IPS-20b (cell line): ENCODE results near the gene RAB17.
"Not testable (repeated sequence)": the region's sequence is repeated elsewhere in the genome, so short reads cannot be mapped to it uniquely, and the experiment has no call there.

Experiments used
- H3K27ac ChIP-seq: one replicate; pipeline ENCODE4 v1.5.1; 2013; ENCODE audit warnings: low read length
- H3K27me3 ChIP-seq: 2 replicates; pipeline ENCODE4 v1.6.1; 2013; ENCODE audit warnings: mild to moderate bottlenecking, low read length, inconsistent platforms; ENCODE audit not compliant: insufficient read depth
- H3K36me3 ChIP-seq: 2 replicates; pipeline ENCODE4 v1.6.1; 2013; ENCODE audit warnings: low read depth, mild to moderate bottlenecking, inconsistent platforms, low read length, moderate library complexity; ENCODE audit not compliant: insufficient read depth
- H3K4me1 ChIP-seq: 2 replicates; pipeline ENCODE4 v1.6.1; 2013; ENCODE audit warnings: mild to moderate bottlenecking, control low read depth, inconsistent platforms, low read length, moderate library complexity; ENCODE audit not compliant: insufficient read depth
- H3K4me3 ChIP-seq: 2 replicates; pipeline ENCODE4 v1.5.1; 2013; ENCODE audit warnings: mild to moderate bottlenecking, low read length, inconsistent platforms
- H3K9ac ChIP-seq: 2 replicates; pipeline ENCODE4 v1.6.1; 2013; ENCODE audit warnings: low read depth, mild to moderate bottlenecking, inconsistent platforms, low read length, moderate library complexity
- H3K9me3 ChIP-seq: 2 replicates; pipeline ENCODE4 v1.6.1; 2013; ENCODE audit warnings: mild to moderate bottlenecking, low read depth, low read length, inconsistent platforms; ENCODE audit not compliant: insufficient read depth

Gene RAB17

DNA sequence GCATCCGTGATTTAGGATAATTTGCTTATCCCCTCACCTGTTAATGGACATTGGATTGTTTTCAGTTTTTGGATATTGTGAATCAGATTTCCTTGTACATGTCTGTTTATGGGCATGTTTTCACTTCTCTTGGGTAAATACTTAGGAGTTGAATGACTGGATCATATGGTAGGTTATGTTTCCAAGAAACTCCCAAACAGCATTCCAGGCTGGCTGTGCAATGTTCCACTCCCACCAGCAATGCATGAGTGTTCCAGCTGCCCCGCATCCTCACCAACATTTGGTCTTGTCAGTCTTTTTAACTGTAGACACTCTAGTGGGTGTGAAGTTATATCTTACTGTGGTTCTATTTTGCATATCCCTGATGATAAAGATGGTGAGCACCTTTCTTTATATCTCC is 27.9 kb upstream of the RAB17 start:
- H3K9ac ChIP-seq = no peak overlapping the region
- peaks cover 21% of the 10 kb centered on the region for H3K4me1 ChIP-seq
- H3K9me3 ChIP-seq = no peaks in the 10 kb centered on the region
- no peak overlapping the region for H3K27ac ChIP-seq
- H3K36me3 ChIP-seq = no peaks in the 10 kb centered on the region
- no peak overlapping the region for H3K4me3 ChIP-seq
- no peaks in the 10 kb centered on the region for H3K27me3 ChIP-seq

DNA sequence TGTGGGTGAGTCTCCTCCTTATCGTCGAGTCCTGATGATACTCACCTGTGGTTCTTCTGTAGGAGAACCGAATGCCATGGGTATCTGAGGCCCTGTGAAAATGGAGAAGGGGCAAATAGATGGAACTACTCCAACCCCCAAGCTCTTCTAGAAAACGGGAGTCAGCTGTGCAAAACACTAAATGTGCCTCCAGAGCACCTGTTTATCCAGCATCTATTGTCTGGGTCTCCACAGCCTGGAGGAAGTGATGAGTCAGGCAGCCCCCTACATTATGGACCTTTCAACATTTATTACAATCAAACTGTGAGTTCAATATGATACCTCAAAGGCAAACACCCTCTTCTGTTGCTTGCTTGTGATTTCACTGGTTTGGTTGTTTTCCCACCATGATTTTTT is 27.1 kb upstream of the RAB17 start:
- no peaks in the 10 kb centered on the region for H3K9me3 ChIP-seq
- H3K4me1 ChIP-seq = peaks cover 24% of the 10 kb centered on the region
- H3K36me3 ChIP-seq = no peaks in the 10 kb centered on the region
- H3K9ac ChIP-seq = no peak overlapping the region
- H3K27ac ChIP-seq = no peak overlapping the region
- H3K27me3 ChIP-seq = no peaks in the 10 kb centered on the region
- no peak overlapping the region for H3K4me3 ChIP-seq

DNA sequence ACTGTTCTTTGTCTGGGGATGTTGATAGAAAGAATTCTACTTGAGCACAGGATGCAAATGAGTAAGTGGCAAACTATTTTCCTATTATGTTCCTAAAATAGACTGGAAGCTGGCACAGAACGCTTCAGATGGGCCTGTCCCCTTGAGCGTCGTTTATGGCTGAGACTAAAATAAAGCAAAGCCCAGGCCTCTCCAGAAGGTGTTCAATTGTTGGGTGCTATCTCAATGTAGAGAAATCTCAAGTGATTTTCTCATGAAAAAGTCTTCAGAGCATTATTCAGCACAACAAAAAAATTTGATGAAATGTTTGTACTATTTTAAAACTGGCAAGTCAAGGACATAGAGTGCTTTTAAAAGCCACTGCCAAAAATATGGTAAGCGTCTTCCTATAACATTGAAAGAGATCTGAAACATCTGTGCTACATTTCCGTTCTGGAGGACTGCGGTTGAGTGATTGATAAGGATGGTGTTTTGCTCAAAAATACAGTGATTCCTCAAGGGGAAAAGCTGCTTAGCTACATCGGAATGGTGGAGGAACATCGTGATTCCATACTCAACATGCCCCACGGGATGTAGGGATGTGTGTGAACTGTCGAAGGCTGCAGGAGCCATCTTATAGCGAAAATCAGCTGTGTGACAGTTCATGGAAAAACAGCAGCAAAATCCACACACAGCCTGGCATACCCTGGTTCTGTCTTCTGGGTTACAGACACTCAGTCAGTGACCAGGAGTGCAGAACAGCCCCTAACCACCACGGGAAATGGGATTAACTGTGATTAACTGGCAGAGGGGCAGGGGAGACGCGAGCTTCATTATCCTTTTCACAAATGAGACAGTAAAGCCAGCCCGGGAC is 26.4 kb upstream of the RAB17 start:
- H3K4me1 ChIP-seq = peaks cover 26% of the 10 kb centered on the region
- H3K27me3 ChIP-seq = no peaks in the 10 kb centered on the region
- no peaks in the 10 kb centered on the region for H3K36me3 ChIP-seq
- no peak overlapping the region for H3K9ac ChIP-seq
- no peaks in the 10 kb centered on the region for H3K9me3 ChIP-seq
- no peak overlapping the region for H3K4me3 ChIP-seq
- H3K27ac ChIP-seq = no peak overlapping the region

DNA sequence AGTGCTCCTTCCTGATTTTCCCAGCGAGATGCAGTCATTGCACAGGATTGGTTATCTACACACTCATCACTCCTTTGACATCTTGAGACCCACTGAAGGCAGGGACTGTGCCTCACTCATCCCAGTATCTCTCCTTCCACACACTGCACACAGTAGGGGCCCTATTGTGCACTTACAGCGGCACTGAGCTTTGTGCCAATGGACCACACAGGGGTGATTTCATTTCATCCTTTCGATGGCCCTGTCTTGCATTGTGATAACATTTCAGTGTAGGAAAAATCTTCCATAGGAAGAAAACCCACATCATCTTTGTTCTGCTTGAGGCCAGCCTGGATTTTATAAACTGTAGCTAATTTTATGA is 25.8 kb upstream of the RAB17 start:
- Histone ChIP-seq H3K9me3 (no peaks in the 10 kb centered on the region), H3K4me3 (no peak overlapping the region), H3K27me3 (no peaks in the 10 kb centered on the region), H3K27ac (no peak overlapping the region), H3K9ac (no peak overlapping the region), H3K36me3 (no peaks in the 10 kb centered on the region), H3K4me1 (peaks cover 26% of the 10 kb centered on the region)

DNA sequence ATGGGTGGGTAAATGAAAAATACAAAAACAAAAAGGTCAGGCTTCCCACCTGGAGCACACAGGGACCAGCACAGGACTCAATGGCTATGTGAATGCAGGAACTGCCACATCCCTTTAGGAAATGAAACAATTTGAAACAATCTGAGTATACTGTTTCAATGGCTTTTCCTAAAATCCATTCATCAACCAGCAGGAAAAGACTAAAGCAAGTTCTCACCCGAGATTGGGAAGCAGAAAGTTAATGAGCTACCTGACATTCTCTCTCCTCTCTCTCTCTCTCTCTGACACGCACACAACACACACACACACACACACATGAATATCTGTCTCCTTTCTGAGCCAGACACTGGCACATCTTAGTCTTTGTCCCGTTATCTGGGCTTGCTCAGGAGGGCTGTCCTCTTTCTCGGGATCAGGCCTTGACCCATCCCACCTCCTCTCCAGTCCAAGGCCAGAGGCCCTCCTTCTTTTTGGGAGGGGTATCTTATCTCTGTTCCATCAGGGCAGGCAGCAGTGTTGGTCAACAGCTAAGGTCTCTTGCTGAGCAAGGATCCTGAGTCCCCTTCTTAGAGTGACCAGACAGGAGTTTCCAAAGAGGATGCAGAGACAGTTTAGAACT is 25.2 kb upstream of the RAB17 start:
- Histone ChIP-seq H3K27ac (no peak overlapping the region), H3K4me1 (peaks cover 26% of the 10 kb centered on the region), H3K27me3 (no peaks in the 10 kb centered on the region), H3K9me3 (no peaks in the 10 kb centered on the region), H3K36me3 (no peaks in the 10 kb centered on the region), H3K4me3 (no peak overlapping the region), H3K9ac (no peak overlapping the region)

DNA sequence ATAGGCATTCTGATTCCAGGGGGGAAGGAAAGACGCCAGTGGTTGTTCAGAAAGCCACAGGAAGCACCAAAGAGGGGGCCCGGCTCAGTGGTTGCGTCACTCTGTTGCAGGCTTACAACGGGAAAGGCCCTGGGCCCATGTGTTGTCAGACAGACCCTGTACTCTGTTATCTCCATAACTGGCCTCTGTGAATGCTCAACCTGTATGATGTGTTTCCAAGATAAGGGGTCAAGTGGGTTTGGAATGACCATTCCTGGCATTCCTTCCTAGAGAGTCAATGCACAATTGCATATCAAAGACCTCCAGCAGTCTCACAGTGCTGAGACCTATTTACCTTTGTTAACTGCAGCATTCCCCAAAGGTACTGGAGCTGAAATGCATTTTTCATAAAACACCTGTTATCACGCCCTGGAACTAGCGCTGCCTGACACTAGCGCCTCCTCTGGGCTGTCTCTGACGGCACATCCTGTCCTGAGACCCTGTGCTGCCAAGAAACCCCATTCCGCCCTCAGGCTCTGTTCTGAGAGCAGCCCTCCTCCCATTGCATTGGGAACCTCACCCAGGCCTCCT is 23.7 kb upstream of the RAB17 start:
- H3K36me3 ChIP-seq = no peaks in the 10 kb centered on the region
- no peaks in the 10 kb centered on the region for H3K27me3 ChIP-seq
- peak overlapping the region; percentile 42; the same call in 1 of the 2 replicates for H3K9ac ChIP-seq
- no peaks in the 10 kb centered on the region for H3K9me3 ChIP-seq
- H3K4me1 ChIP-seq = peaks cover 26% of the 10 kb centered on the region
- H3K27ac ChIP-seq = peak overlapping the region; percentile 16
- no peak overlapping the region for H3K4me3 ChIP-seq

DNA sequence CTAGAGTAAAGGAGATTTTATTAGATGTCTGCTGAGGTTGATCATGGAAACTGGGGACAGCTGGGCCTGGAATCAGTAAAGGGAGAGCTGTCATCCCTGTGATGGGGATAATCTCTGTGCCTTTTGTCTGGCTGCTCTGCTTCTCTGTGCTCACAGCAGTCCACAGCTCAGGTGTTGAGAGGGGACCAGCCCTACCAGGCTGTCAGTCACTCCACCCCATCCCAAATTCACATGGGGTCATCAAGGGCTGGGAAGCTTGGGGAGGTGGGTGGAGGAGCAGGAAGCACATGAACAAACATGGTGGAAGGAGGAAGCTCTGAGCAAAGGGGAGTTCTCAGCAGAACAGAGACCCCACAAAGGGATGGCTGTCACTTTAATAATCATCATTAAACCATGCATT is 23.1 kb upstream of the RAB17 start:
- H3K27ac ChIP-seq = peak overlapping the region; percentile 16
- H3K27me3 ChIP-seq = no peaks in the 10 kb centered on the region
- no peak overlapping the region; the same call in 1 of the 2 replicates for H3K9ac ChIP-seq
- H3K4me3 ChIP-seq = no peak overlapping the region
- H3K9me3 ChIP-seq = no peaks in the 10 kb centered on the region
- peaks cover 26% of the 10 kb centered on the region for H3K4me1 ChIP-seq
- no peaks in the 10 kb centered on the region for H3K36me3 ChIP-seq

DNA sequence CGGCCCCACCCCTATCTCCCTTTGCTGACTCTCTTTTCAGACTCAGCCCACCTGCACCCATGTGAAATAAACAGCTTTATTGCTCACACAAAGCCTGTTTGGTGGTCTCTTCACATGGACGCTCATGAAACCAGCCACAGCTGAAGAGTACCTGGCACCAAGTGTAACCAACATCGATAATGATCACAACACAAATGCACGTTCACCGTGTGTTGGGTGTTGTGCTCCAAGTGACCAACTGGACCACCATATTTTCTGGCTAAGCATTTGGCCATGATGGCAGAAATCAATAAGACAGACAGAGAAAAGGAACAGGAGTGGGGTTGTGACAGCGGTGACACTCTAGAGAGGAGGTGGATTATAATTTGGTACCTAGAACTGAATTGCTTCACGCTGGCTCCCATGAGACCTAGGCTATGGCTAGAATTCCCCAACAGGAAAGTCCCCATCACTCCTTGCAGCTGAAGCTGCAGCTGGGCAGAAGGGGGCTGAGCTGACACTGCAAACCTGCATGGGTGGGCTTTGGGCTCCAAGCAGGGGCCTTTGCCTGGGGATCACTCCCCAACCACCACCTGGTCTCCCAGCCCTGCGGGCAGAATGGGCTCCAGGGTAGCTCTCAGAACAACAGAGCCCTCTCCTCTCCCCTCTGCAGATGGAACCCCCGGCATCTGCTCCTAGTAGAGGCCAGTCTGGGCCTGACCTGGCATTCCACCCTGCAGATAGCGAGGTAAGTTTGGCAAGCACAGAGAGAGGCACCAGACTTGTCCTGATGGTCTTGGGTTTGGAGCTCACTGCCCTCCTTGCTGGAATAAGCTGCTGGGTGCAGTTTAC is 22.2 kb upstream of the RAB17 start:
- H3K4me1 ChIP-seq = peaks cover 26% of the 10 kb centered on the region
- H3K9ac ChIP-seq = peak overlapping the region; percentile 34; the same call in 1 of the 2 replicates
- H3K27me3 ChIP-seq = no peaks in the 10 kb centered on the region
- no peaks in the 10 kb centered on the region for H3K36me3 ChIP-seq
- H3K27ac ChIP-seq = peak overlapping the region; percentile 54
- no peak overlapping the region for H3K4me3 ChIP-seq
- H3K9me3 ChIP-seq = no peaks in the 10 kb centered on the region

DNA sequence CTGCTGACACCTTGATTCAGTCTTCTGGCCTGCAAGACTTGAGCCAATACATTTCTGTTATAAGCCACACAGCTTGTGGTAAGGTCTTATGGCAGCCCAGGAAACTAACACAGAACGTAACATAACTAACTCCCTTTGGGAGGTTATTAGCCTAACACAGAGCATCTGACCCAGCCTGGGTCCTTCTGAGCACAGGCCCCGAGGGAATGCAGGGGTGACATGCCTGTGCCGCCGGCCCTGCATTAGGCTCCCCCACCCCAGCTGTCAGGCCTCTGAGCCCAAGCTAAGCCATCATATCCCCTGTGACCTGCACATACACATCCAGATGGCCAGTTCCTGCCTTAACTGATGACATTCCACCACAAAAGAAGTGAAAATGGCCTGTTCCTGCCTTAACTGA is 16.0 kb upstream of the RAB17 start:
- H3K9ac ChIP-seq = not testable (repeated sequence)

DNA sequence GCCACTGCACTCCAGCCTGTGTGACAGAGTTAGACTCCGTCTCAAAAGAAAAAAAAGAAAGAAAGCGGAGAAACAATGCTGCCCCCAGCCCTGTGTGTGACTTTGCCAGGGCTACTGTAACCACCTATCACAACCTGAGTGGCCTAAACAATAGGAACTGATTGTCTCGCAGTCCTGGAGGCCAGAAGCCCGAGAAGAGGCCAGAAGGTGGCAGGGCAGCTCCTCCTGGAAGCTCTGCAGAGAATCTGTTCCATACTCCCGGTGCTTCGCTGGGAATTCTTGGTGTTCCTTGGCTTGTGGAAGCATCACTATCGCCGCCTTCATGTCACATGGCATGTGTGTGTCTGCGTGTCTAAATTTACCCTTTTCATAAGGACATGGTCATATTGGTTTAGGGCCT is 14.4 kb upstream of the RAB17 start:
- Histone ChIP-seq H3K4me3 (no peak overlapping the region), H3K27ac (no peak overlapping the region), H3K9me3 (0 out of 2 replicates have a peak, but pooled peaks cover 4% of the 10 kb centered on the region), H3K4me1 (peaks cover 8% of the 10 kb centered on the region; the same call in 1 of the 2 replicates), H3K27me3 (no peaks in the 10 kb centered on the region), H3K36me3 (no peaks in the 10 kb centered on the region), H3K9ac (no peak overlapping the region)

More for the DNA sequence above, 16.0 kb upstream of the RAB17 start:
- not testable (repeated sequence) for H3K36me3 ChIP-seq, H3K4me1 ChIP-seq, H3K27me3 ChIP-seq, H3K4me3 ChIP-seq, H3K9me3 ChIP-seq, H3K27ac ChIP-seq

DNA sequence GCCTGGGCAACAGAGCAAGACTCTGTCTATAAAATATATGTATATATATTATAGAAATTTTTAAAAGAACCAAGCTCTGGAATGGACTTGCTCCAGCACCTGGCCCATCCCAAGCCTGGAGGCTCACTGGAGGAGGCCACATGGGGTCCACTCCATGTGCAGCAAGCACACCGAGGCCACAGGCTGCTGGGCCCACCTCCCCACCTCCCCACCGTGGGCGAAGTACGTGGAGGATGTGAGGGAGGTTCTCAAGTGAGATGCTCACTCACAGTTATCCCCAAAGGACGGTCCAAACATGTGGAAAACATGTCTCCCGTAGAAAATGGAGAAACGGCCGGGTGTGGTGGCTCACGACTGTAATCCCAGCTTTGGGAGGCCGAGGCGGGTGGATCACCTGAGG is 13.9 kb upstream of the RAB17 start:
- Histone ChIP-seq H3K9me3 (0 out of 2 replicates have a peak, but pooled peaks cover 4% of the 10 kb centered on the region), H3K4me3 (no peak overlapping the region), H3K36me3 (no peaks in the 10 kb centered on the region), H3K27me3 (no peaks in the 10 kb centered on the region), H3K27ac (no peak overlapping the region), H3K4me1 (peaks cover 8% of the 10 kb centered on the region; the same call in 1 of the 2 replicates), H3K9ac (no peak overlapping the region)
